ENCODE data around the gene CCDC60.

- TF ChIP-seq CTCF (IDR thresholded peaks at IDR 0.05) = no peak
- TF ChIP-seq POLR2A (IDR thresholded peaks at IDR 0.05) = no peak
These were observed 75.9 kb downstream of the CCDC60 start for GRCh38 chr12:119410396-119410795.

All from lower leg skin (tissue), 3 donors.